H1 (cell line): Measurements from ENCODE around the gene NFIC. TPM values are rescaled to one million over a fixed set of nuclear protein-coding genes. Genes with fewer than 3 reads are reported as not detected.

Experiments
- CTCF ChIA-PET: fragments of 300-600 bp; sonication (Branson Sonifier 250); formaldehyde crosslinking; loops from one replicate; lab custom pipeline; 2021; ENCODE audit not compliant: partially characterized antibody; lab: Charles Lee
- POLR2A ChIA-PET: fragments of 300-600 bp; sonication (Branson Sonifier 250); formaldehyde crosslinking; loops from one replicate; lab custom pipeline; 2021; ENCODE audit warnings: inconsistent platforms; ENCODE audit not compliant: partially characterized antibody; lab: Charles Lee
- DNase-seq, 2 experiments: peaks; one replicate each; pipeline versions ENCODE4 v3.0.0 to v3.0.0-alpha.2; 2010 to 2022; ENCODE audit warnings: low spot score in 2 of 2, low read depth in 1 of 2, mixed read lengths in 1 of 2
- FAIRE-seq: peaks from 2 replicates; lab custom pipeline; 2011; peaks lifted over from hg19 to GRCh38; lab: Jason Lieb, UNC
- H2AFZ ChIP-seq: 2 replicates; pipeline ENCODE4 v1.8.1; 2012; ENCODE audit warnings: low read length, inconsistent platforms
- H2AK5ac ChIP-seq: 2 replicates; pipeline ENCODE4 v1.6.1; 2013; ENCODE audit warnings: low read depth, low read length
- H2BK120ac ChIP-seq: replicated peaks from 2 replicates; pipeline ENCODE3; 2013; ENCODE audit warnings: low read depth, low read length, inconsistent platforms
- H2BK12ac ChIP-seq: 2 replicates; pipeline ENCODE4 v1.6.1; 2013; ENCODE audit warnings: low read depth, low read length
- H2BK15ac ChIP-seq: 2 replicates; pipeline ENCODE4 v1.6.1; 2013; ENCODE audit warnings: low read length
- H2BK20ac ChIP-seq: 2 replicates; pipeline ENCODE4 v1.6.1; 2013; ENCODE audit warnings: low read length
- H2BK5ac ChIP-seq: 2 replicates; pipeline ENCODE4 v1.6.1; 2013; ENCODE audit warnings: low read depth, low read length
- H3K14ac ChIP-seq: 2 replicates; pipeline ENCODE4 v1.6.1; 2013; ENCODE audit warnings: inconsistent platforms; ENCODE audit not compliant: insufficient read length
- H3K18ac ChIP-seq: 2 replicates; pipeline ENCODE4 v1.6.1; 2013; ENCODE audit warnings: low read length; ENCODE audit errors: extremely low read depth
- H3K23ac ChIP-seq: 2 replicates; pipeline ENCODE4 v1.6.1; 2013; ENCODE audit warnings: inconsistent platforms; ENCODE audit not compliant: insufficient read length
- H3K23me2 ChIP-seq: 2 replicates; pipeline ENCODE4 v1.6.1; 2013; ENCODE audit warnings: low read depth, low read length
- H3K27ac ChIP-seq: 2 replicates; pipeline ENCODE4 v1.6.1; 2011; ENCODE audit warnings: low read depth, low read length, inconsistent platforms
- H3K27me3 ChIP-seq, 4 experiments: replicated peaks in 1 of 4; 1 replicate in 1 of 4; 2 replicates in 3 of 4; pipeline versions ENCODE4 v1.6.1 to v1.8.1; 2011 to 2013; ENCODE audit warnings: low read length in 3 of 4, mild to moderate bottlenecking in 3 of 4, inconsistent platforms in 2 of 4, mixed read lengths in 2 of 4, moderate library complexity in 1 of 4; ENCODE audit not compliant: control insufficient read depth in 3 of 4, insufficient read depth in 3 of 4; ENCODE audit errors: extremely low read depth in 1 of 4
- H3K36me3 ChIP-seq, 4 experiments: 2 replicates each; pipeline versions ENCODE4 v1.6.1 to v1.8.1; 2011 to 2013; ENCODE audit warnings: mild to moderate bottlenecking in 4 of 4, low read length in 3 of 4, moderate library complexity in 2 of 4, control low read depth in 1 of 4, inconsistent platforms in 1 of 4; ENCODE audit not compliant: insufficient read depth in 4 of 4, control insufficient read depth in 2 of 4
- H3K4ac ChIP-seq: replicated peaks from 2 replicates; pipeline ENCODE3; 2013; ENCODE audit warnings: low read length, low read depth, mixed read lengths, inconsistent platforms; ENCODE audit not compliant: insufficient read length
- H3K4me1 ChIP-seq, 4 experiments: replicated peaks in 1 of 4; 1 replicate in 1 of 4; 2 replicates in 3 of 4; pipeline versions ENCODE4 v1.6.1 to v1.8.1; 2011 to 2013; ENCODE audit warnings: low read length in 3 of 4, inconsistent platforms in 2 of 4, mixed read lengths in 1 of 4; ENCODE audit not compliant: insufficient read depth in 4 of 4, control insufficient read depth in 3 of 4
- H3K4me2 ChIP-seq, 2 experiments: 2 replicates each; pipeline versions ENCODE4 v1.6.1 to v1.8.1; 2011 to 2013; ENCODE audit warnings: low read depth in 2 of 2, low read length in 2 of 2, control low read depth in 1 of 2, inconsistent platforms in 1 of 2, mild to moderate bottlenecking in 1 of 2; ENCODE audit not compliant: insufficient read depth in 1 of 2
- H3K4me3 ChIP-seq, 4 experiments: fragments of 200-600, 300-600 bp in 1 of 4; sonication (generic), shearing (Covaris generic), sonication (Bioruptor Twin) in 1 of 4; 2 replicates each; pipeline versions ENCODE4 v1.5.1 to v1.8.1; 2011 to 2016; ENCODE audit warnings: low read length in 4 of 4, low read depth in 3 of 4, control low read depth in 2 of 4, inconsistent platforms in 2 of 4, mild to moderate bottlenecking in 2 of 4, mixed read lengths in 1 of 4, moderate library complexity in 1 of 4; ENCODE audit not compliant: insufficient read depth in 2 of 4; ENCODE audit errors: extremely low read depth in 1 of 4
- H3K56ac ChIP-seq: replicated peaks from 2 replicates; pipeline ENCODE3; 2013; ENCODE audit warnings: low read depth, mild to moderate bottlenecking, mixed read lengths, low read length, inconsistent platforms; ENCODE audit not compliant: insufficient read length
- H3K79me1 ChIP-seq: 2 replicates; pipeline ENCODE4 v1.6.1; 2013; ENCODE audit warnings: low read depth, low read length, control low read depth
- H3K79me2 ChIP-seq, 2 experiments: 2 replicates each; pipeline versions ENCODE4 v1.6.1 to v1.8.1; 2012 to 2013; ENCODE audit warnings: low read length in 2 of 2, mild to moderate bottlenecking in 2 of 2, inconsistent platforms in 1 of 2; ENCODE audit not compliant: insufficient read depth in 2 of 2, control insufficient read depth in 1 of 2
- H3K9ac ChIP-seq, 4 experiments: replicated peaks in 1 of 4; 1 replicate in 1 of 4; 2 replicates in 3 of 4; pipeline versions ENCODE4 v1.6.1 to v1.8.1; 2011 to 2013; ENCODE audit warnings: low read depth in 3 of 4, low read length in 3 of 4, control low read depth in 2 of 4, mild to moderate bottlenecking in 2 of 4, moderate library complexity in 2 of 4, inconsistent platforms in 1 of 4; ENCODE audit errors: extremely low read depth in 1 of 4
- H3K9me3 ChIP-seq, 2 experiments: 2 replicates each; pipeline versions ENCODE4 v1.6.1 to v1.8.1; 2012 to 2013; ENCODE audit warnings: mild to moderate bottlenecking in 2 of 2, moderate library complexity in 2 of 2, control low read depth in 1 of 2, inconsistent platforms in 1 of 2, low read depth in 1 of 2, low read length in 1 of 2, mixed read lengths in 1 of 2; ENCODE audit not compliant: insufficient read depth in 2 of 2
- H4K20me1 ChIP-seq, 2 experiments: replicated peaks in 1 of 2; 2 replicates each; pipeline versions ENCODE3 to v1.8.1; 2011 to 2013; ENCODE audit warnings: inconsistent platforms in 2 of 2, low read length in 2 of 2, mild to moderate bottlenecking in 1 of 2; ENCODE audit not compliant: insufficient read depth in 2 of 2, control insufficient read depth in 1 of 2
- H4K5ac ChIP-seq: 2 replicates; pipeline ENCODE4 v1.6.1; 2013; ENCODE audit warnings: low read length, low read depth, mixed read lengths, inconsistent platforms; ENCODE audit not compliant: insufficient read length
- H4K8ac ChIP-seq: 2 replicates; pipeline ENCODE4 v1.8.0; 2013; ENCODE audit warnings: mild to moderate bottlenecking, moderate library complexity, low read length, inconsistent platforms; ENCODE audit not compliant: insufficient read depth; ENCODE audit errors: extremely low read depth
- H4K91ac ChIP-seq: replicated peaks from 2 replicates; pipeline ENCODE3; 2013; ENCODE audit warnings: low read length, mixed read lengths, inconsistent platforms; ENCODE audit not compliant: insufficient read length
- CEBPB ChIP-seq: IDR thresholded peaks from 2 replicates; pipeline ENCODE4 v1.6.1; 2012; ENCODE audit warnings: low read depth, low read length
- JUND ChIP-seq: IDR thresholded peaks from 2 replicates; pipeline ENCODE4 v1.6.1; 2011; ENCODE audit warnings: mild to moderate bottlenecking, improper control_type of control experiment, low read length
- RBBP5 ChIP-seq: IDR thresholded peaks from 2 replicates; pipeline ENCODE4 v1.7.1; 2012; ENCODE audit warnings: low read depth, mild to moderate bottlenecking, inconsistent platforms, low read length, moderate library complexity, borderline replicate concordance
- RFX5 ChIP-seq: IDR thresholded peaks from 2 replicates; pipeline ENCODE4 v1.6.1; 2011; ENCODE audit warnings: low read depth, low read length, improper control_type of control experiment, borderline replicate concordance
- SP1 ChIP-seq: IDR thresholded peaks from 2 replicates; pipeline ENCODE4 v1.6.1; 2011; ENCODE audit warnings: low read depth, low read length
- SUZ12 ChIP-seq: fragments of 200-600 bp; sonication (generic); IDR thresholded peaks from 2 replicates; pipeline ENCODE4 v1.6.1; 2012; ENCODE audit warnings: mild to moderate bottlenecking, inconsistent platforms, low read length, moderate library complexity, mixed read lengths
- TBP ChIP-seq: IDR thresholded peaks from 2 replicates; pipeline ENCODE4 v1.6.1; 2011; ENCODE audit warnings: low read depth, low read length, improper control_type of control experiment
- WGBS, 2 experiments: shearing (Covaris generic) in 1 of 2; methylation state at CpG; one replicate each; pipeline versions ENCODE4 v1.1.6 to v1.1.7; 2013 to 2015; ENCODE audit warnings: low lambda C conversion rate in 2 of 2, mixed read lengths in 2 of 2, inconsistent platforms in 1 of 2, low coverage in 1 of 2, missing lambda C conversion rate in 1 of 2; ENCODE audit not compliant: insufficient replicate concordance in 2 of 2, insufficient coverage in 1 of 2, insufficient read length in 1 of 2; ENCODE audit errors: extremely low coverage in 1 of 2, missing lambda C conversion rate in 1 of 2; 5-methylcytosine and 5-hydroxymethylcytosine counted together
- polyA plus RNA-seq, 7 experiments: library from polyadenylated mRNA; depleted of rRNA in 3 of 7; stranded (reverse) in 5 of 7; unstranded in 2 of 7; fragments of >200 nt in 5 of 7; fragments of 200-250 nt in 2 of 7; gene quantifications; 1 replicate in 5 of 7; 2 replicates in 1 of 7; 4 replicates in 1 of 7; pipeline versions ENCODE4 v1.2.1 to v1.2.3, GENCODE V29; 2011 to 2013; ENCODE audit warnings: missing spikeins in 2 of 7, mixed read lengths in 2 of 7
- total RNA-seq: library from RNA; stranded (reverse); fragmentation: NEBNext Ultra II Directional; extraction: Animal tissue kit (Norgen Biotek cat#: 25700); gene quantifications from 2 replicates; pipeline ENCODE4 v1.2.1, GENCODE V29; 2021
- TF ChIP-seq, protein P1 (sequence below), 3 experiments: IDR thresholded peaks; 1 replicate in 2 of 3; 2 replicates in 1 of 3; pipeline versions ENCODE4 v1.5.1 to v1.6.1; 2011; ENCODE audit warnings: low read length in 3 of 3, mild to moderate bottlenecking in 3 of 3, inconsistent platforms in 2 of 3, low read depth in 1 of 3, moderate library complexity in 1 of 3; ENCODE audit not compliant: insufficient read depth in 1 of 3; ENCODE audit errors: control extremely low read depth in 1 of 3
- TF ChIP-seq, protein P2 (sequence below): IDR thresholded peaks from 2 replicates; pipeline ENCODE4 v1.6.1; 2012; ENCODE audit warnings: inconsistent platforms
- TF ChIP-seq, protein P3 (sequence below): IDR thresholded peaks from 2 replicates; pipeline ENCODE4 v1.6.1; 2011; ENCODE audit warnings: low read length, improper control_type of control experiment

The NFIC gene
- total and polyA plus RNA-seq, 2 of the 8 experiments (the other 6 are each of a cell fraction or from before 2014, with no cell fraction given) = 0.56 to 3.2 TPM

DNA sequence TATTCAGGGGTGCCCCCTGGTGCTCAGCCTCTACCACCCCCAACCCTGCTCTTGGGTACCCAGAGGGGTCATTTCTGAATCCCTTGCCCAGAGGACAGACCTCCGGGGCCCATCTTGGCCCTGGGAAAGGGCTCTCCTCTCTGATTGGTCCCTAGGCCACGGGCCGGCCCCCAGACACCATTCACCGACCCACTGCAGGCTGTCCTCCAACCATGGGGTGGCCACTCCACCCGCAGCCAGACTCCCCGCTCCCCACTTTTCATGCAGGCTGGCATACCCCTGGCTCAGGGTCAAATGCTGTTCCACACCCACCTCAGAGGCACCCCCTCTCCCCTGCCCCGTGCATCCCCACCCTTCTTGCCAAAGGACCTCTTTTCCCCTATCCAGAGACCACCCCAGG lies 99.2 kb downstream of the NFIC start:
- no peak overlapping the region for H2BK15ac ChIP-seq
- H4K5ac ChIP-seq = no peak overlapping the region
- H4K91ac ChIP-seq = no peak overlapping the region
- DNase-seq = no peak
- no peak overlapping the region; the same call in 1 of the 2 replicates for H4K8ac ChIP-seq
- H3K9me3 ChIP-seq = peaks cover 6 to 10% of the 10 kb centered on the region in 2 experiments; a peak in 3 of 4 replicates
- H2BK12ac ChIP-seq = no peak overlapping the region
- no peak overlapping the region for H2AFZ ChIP-seq
- 61% methylated on average over 3 of the region's 7 CpGs; no CpG with 5 or more reads in 1 of the 2 experiments for WGBS, 2 experiments
- no peak overlapping the region for H2BK120ac ChIP-seq
- no peak overlapping the region for H2BK20ac ChIP-seq
- H3K9ac ChIP-seq = no peak overlapping the region
- H3K23me2 ChIP-seq = peaks cover 5% of the 10 kb centered on the region; the same call in 1 of the 2 replicates
- H3K27ac ChIP-seq = no peak overlapping the region
- ChIA-PET POLR2A (interaction anchor here (1.9 kb wide), 1 partner anchor 21 kb away, joined by 5 read pairs; no protein-coding TSS in a partner anchor), CTCF (interaction anchor here (0.7 to 1.7 kb wide), 5 partner anchors 12 to 144 kb away, joined by 3 to 5 read pairs (median 3); no protein-coding TSS in a partner anchor)
- H3K18ac ChIP-seq = no peak overlapping the region
- H2AK5ac ChIP-seq = no peak overlapping the region
- H3K79me2 ChIP-seq = no peaks in the 10 kb centered on the region
- H3K4me1 ChIP-seq = peaks cover 0 to 5% (median 2%) of the 10 kb centered on the region in 4 experiments; a peak in 4 of 7 replicates
- peak overlapping the region; percentile 36 to 63; a peak in 3 of 4 replicates for H3K4me2 ChIP-seq
- H3K27me3 ChIP-seq = peaks cover 21 to 51% (median 44%) of the 10 kb centered on the region in 4 experiments
- no peak overlapping the region for H3K23ac ChIP-seq
- H3K14ac ChIP-seq = no peak overlapping the region
- H3K79me1 ChIP-seq = no peaks in the 10 kb centered on the region
- peaks cover 0 to 4% of the 10 kb centered on the region in 2 experiments for H4K20me1 ChIP-seq
- H3K56ac ChIP-seq = no peak overlapping the region
- H3K4me3 ChIP-seq = no peak overlapping the region
- no peak overlapping the region for H3K4ac ChIP-seq
- H3K36me3 ChIP-seq = no peaks in the 10 kb centered on the region; a peak in 1 of 8 replicates
- H2BK5ac ChIP-seq = no peak overlapping the region
- no peak for FAIRE-seq
- no peak for TF ChIP-seq RFX5
- TF ChIP-seq TBP = no peak
- TF ChIP-seq, protein P1, sequence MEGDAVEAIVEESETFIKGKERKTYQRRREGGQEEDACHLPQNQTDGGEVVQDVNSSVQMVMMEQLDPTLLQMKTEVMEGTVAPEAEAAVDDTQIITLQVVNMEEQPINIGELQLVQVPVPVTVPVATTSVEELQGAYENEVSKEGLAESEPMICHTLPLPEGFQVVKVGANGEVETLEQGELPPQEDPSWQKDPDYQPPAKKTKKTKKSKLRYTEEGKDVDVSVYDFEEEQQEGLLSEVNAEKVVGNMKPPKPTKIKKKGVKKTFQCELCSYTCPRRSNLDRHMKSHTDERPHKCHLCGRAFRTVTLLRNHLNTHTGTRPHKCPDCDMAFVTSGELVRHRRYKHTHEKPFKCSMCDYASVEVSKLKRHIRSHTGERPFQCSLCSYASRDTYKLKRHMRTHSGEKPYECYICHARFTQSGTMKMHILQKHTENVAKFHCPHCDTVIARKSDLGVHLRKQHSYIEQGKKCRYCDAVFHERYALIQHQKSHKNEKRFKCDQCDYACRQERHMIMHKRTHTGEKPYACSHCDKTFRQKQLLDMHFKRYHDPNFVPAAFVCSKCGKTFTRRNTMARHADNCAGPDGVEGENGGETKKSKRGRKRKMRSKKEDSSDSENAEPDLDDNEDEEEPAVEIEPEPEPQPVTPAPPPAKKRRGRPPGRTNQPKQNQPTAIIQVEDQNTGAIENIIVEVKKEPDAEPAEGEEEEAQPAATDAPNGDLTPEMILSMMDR (IDR thresholded peaks at IDR 0.05; ENCODE audit: control extremely low read depth in 1 of 3, insufficient read depth in 1 of 3, low read depth in 1 of 3, low read length in 3 of 3) = no peak
- TF ChIP-seq SUZ12 = no peak
- TF ChIP-seq RBBP5 = no peak
- TF ChIP-seq SP1 = no peak
- no peak for TF ChIP-seq CEBPB
- TF ChIP-seq, protein P2, sequence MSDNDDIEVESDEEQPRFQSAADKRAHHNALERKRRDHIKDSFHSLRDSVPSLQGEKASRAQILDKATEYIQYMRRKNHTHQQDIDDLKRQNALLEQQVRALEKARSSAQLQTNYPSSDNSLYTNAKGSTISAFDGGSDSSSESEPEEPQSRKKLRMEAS = no peak
- TF ChIP-seq JUND = no peak
- TF ChIP-seq, protein P3, sequence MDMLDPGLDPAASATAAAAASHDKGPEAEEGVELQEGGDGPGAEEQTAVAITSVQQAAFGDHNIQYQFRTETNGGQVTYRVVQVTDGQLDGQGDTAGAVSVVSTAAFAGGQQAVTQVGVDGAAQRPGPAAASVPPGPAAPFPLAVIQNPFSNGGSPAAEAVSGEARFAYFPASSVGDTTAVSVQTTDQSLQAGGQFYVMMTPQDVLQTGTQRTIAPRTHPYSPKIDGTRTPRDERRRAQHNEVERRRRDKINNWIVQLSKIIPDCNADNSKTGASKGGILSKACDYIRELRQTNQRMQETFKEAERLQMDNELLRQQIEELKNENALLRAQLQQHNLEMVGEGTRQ = no peak
